IMR-90 (cell line): Measurements from ENCODE around the gene PLEKHG4. TPM values are rescaled to one million over a fixed set of nuclear protein-coding genes. Genes with fewer than 3 reads are reported as not detected.

ENCODE experiments used
- ATAC-seq: fragments of 200-7000 bp; cut with Tn5 transposase; 2 replicates; pipeline ENCODE4 v1.9.1; 2020; ENCODE audit warnings: low read depth, mild to moderate bottlenecking, moderate library complexity
- BruUV-seq: library from RNA; stranded (reverse); fragments of 400-500 nt; replicated peaks from 2 replicates; lab custom pipeline; 2021; lab: Mats Ljungman, UMichigan
- CTCF ChIA-PET: fragments of 300-600 bp; formaldehyde crosslinking; extraction: SDS; loops from one replicate; lab custom pipeline; 2021; ENCODE audit warnings: antibody characterized with exemption; lab: Yijun Ruan, JAX
- POLR2A ChIA-PET: fragments of 300-600 bp; sonication (Branson Sonifier 250); formaldehyde crosslinking; loops from one replicate; lab custom pipeline; 2022; ENCODE audit warnings: antibody characterized with exemption; ENCODE audit not compliant: unreplicated experiment; lab: Charles Lee
- DNase-seq: peaks from one replicate; pipeline ENCODE4 v3.0.0; 2013
- H2AFZ ChIP-seq: replicated peaks from 2 replicates; pipeline ENCODE3; 2013; ENCODE audit warnings: low read length, mild to moderate bottlenecking; ENCODE audit not compliant: poor library complexity
- H2AK5ac ChIP-seq: 2 replicates; pipeline ENCODE4 v1.6.1; 2013; ENCODE audit warnings: low read depth, low read length, inconsistent platforms
- H2AK9ac ChIP-seq: replicated peaks from 2 replicates; pipeline ENCODE3; 2013; ENCODE audit warnings: mild to moderate bottlenecking, low read depth, low read length, moderate library complexity; ENCODE audit not compliant: poor library complexity
- H2BK120ac ChIP-seq: 2 replicates; pipeline ENCODE4 v1.6.1; 2013; ENCODE audit warnings: low read depth, low read length, inconsistent platforms
- H2BK15ac ChIP-seq: 3 replicates; pipeline ENCODE4 v1.6.1; 2013; ENCODE audit warnings: low read depth, low read length, inconsistent platforms
- H2BK20ac ChIP-seq: 2 replicates; pipeline ENCODE4 v1.6.1; 2013; ENCODE audit warnings: low read depth, mild to moderate bottlenecking, inconsistent platforms, low read length, moderate library complexity
- H2BK5ac ChIP-seq: 2 replicates; pipeline ENCODE4 v1.6.1; 2013; ENCODE audit warnings: mild to moderate bottlenecking, low read depth, low read length, inconsistent platforms; ENCODE audit not compliant: poor library complexity, severe bottlenecking
- H3K14ac ChIP-seq: replicated peaks from 2 replicates; pipeline ENCODE4 v1.6.1; 2013; ENCODE audit warnings: low read depth, low read length, inconsistent platforms
- H3K18ac ChIP-seq: 2 replicates; pipeline ENCODE4 v1.6.1; 2013; ENCODE audit warnings: low read depth, low read length, control low read depth
- H3K23ac ChIP-seq: 2 replicates; pipeline ENCODE4 v1.6.1; 2013; ENCODE audit warnings: low read depth, low read length, inconsistent platforms
- H3K27ac ChIP-seq: 2 replicates; pipeline ENCODE4 v1.5.1; 2013; ENCODE audit warnings: mild to moderate bottlenecking, control low read depth, low read length; ENCODE audit not compliant: insufficient read depth
- H3K27me3 ChIP-seq: 2 replicates; pipeline ENCODE4 v1.6.1; 2013; ENCODE audit warnings: low read length; ENCODE audit not compliant: control insufficient read depth, insufficient read depth
- H3K36me3 ChIP-seq: 2 replicates; pipeline ENCODE4 v1.6.1; 2013; ENCODE audit warnings: low read length, mixed read lengths; ENCODE audit not compliant: control insufficient read depth, insufficient read depth
- H3K4ac ChIP-seq: 2 replicates; pipeline ENCODE4 v1.6.1; 2013; ENCODE audit warnings: low read depth, low read length, inconsistent platforms
- H3K4me1 ChIP-seq: 2 replicates; pipeline ENCODE4 v1.6.1; 2013; ENCODE audit warnings: low read length, mixed read lengths; ENCODE audit not compliant: control insufficient read depth, insufficient read depth
- H3K4me2 ChIP-seq: 2 replicates; pipeline ENCODE4 v1.6.1; 2013; ENCODE audit warnings: low read depth, mild to moderate bottlenecking, control low read depth, low read length, moderate library complexity
- H3K4me3 ChIP-seq: 2 replicates; pipeline ENCODE4 v1.5.1; 2013; ENCODE audit warnings: low read depth, mild to moderate bottlenecking, control low read depth, low read length, moderate library complexity; ENCODE audit not compliant: insufficient read depth
- H3K56ac ChIP-seq: 2 replicates; pipeline ENCODE4 v1.6.1; 2013; ENCODE audit warnings: low read length, inconsistent platforms; ENCODE audit not compliant: insufficient read depth; ENCODE audit errors: extremely low read depth
- H3K79me1 ChIP-seq, 2 experiments: 2 replicates each; pipeline ENCODE4 v1.6.1; 2013; ENCODE audit warnings: low read length in 2 of 2, inconsistent platforms in 1 of 2, low read depth in 1 of 2
- H3K9ac ChIP-seq: 2 replicates; pipeline ENCODE4 v1.6.1; 2013; ENCODE audit warnings: low read depth, low read length, control low read depth
- H3K9me1 ChIP-seq: 2 replicates; pipeline ENCODE4 v1.6.1; 2013; ENCODE audit warnings: low read length, inconsistent platforms; ENCODE audit not compliant: insufficient read depth
- H3K9me3 ChIP-seq: 2 replicates; pipeline ENCODE4 v1.6.1; 2013; ENCODE audit warnings: low read length; ENCODE audit not compliant: control insufficient read depth, insufficient read depth
- H4K20me1 ChIP-seq: 2 replicates; pipeline ENCODE4 v1.6.1; 2013; ENCODE audit warnings: low read length, inconsistent platforms; ENCODE audit not compliant: insufficient read depth
- H4K5ac ChIP-seq: 2 replicates; pipeline ENCODE4 v1.6.1; 2013; ENCODE audit warnings: mild to moderate bottlenecking, low read depth, low read length, control low read depth
- H4K8ac ChIP-seq, 2 experiments: 2 replicates each; pipeline ENCODE4 v1.6.1; 2013; ENCODE audit warnings: low read depth in 2 of 2, low read length in 2 of 2, control low read depth in 1 of 2, inconsistent platforms in 1 of 2
- H4K91ac ChIP-seq: 2 replicates; pipeline ENCODE4 v1.6.1; 2013; ENCODE audit warnings: low read depth, low read length, inconsistent platforms; ENCODE audit not compliant: insufficient read depth
- BHLHE40 ChIP-seq: fragments of 150-350 bp; IDR thresholded peaks from 2 replicates; pipeline ENCODE4 v1.6.1; 2016; ENCODE audit warnings: mild to moderate bottlenecking, low read depth, low read length
- CEBPB ChIP-seq: IDR thresholded peaks from 2 replicates; pipeline ENCODE4 v1.6.1; 2012; ENCODE audit warnings: low read depth, low read length, improper control_type of control experiment
- ELK1 ChIP-seq: fragments of 150-350 bp; IDR thresholded peaks from 2 replicates; pipeline ENCODE4 v1.6.1; 2016; ENCODE audit warnings: low read depth, mild to moderate bottlenecking, low read length, moderate library complexity, borderline replicate concordance
- MAFK ChIP-seq: IDR thresholded peaks from 2 replicates; pipeline ENCODE4 v1.6.1; 2012; ENCODE audit warnings: low read depth, low read length, improper control_type of control experiment
- MAZ ChIP-seq: IDR thresholded peaks from 2 replicates; pipeline ENCODE4 v1.6.1; 2012; ENCODE audit warnings: low read depth, mild to moderate bottlenecking, low read length, improper control_type of control experiment, moderate library complexity, borderline replicate concordance
- NFE2L2 ChIP-seq: fragments of 150-350 bp; IDR thresholded peaks from 2 replicates; pipeline ENCODE4 v1.6.1; 2016; ENCODE audit warnings: low read depth, mild to moderate bottlenecking, low read length
- POLR2A ChIP-seq: IDR thresholded peaks from 2 replicates; pipeline ENCODE4 v1.6.1; 2012; ENCODE audit warnings: mild to moderate bottlenecking, low read depth, low read length
- RAD21 ChIP-seq: IDR thresholded peaks from 2 replicates; pipeline ENCODE4 v1.6.1; 2012; ENCODE audit warnings: low read length, improper control_type of control experiment
- RCOR1 ChIP-seq: IDR thresholded peaks from 2 replicates; pipeline ENCODE4 v1.6.1; 2012; ENCODE audit warnings: mild to moderate bottlenecking, low read length, improper control_type of control experiment; ENCODE audit not compliant: insufficient replicate concordance
- RFX5 ChIP-seq: IDR thresholded peaks from 2 replicates; pipeline ENCODE4 v1.8.0; 2012; ENCODE audit warnings: low read depth, mild to moderate bottlenecking, low read length, moderate library complexity
- WGBS, 2 experiments: methylation state at CpG; one replicate each; pipeline versions ENCODE4 v1.1.5 to v1.1.7; 2013; ENCODE audit warnings: missing lambda C conversion rate in 2 of 2; ENCODE audit not compliant: insufficient read length in 1 of 2; ENCODE audit errors: extremely low coverage in 2 of 2; 5-methylcytosine and 5-hydroxymethylcytosine counted together
- dilution Hi-C: fragments of 300-500 bp; cut with HindIII; formaldehyde crosslinking; loops from one replicate; pipeline ENCODE4 v1.14.3; 2018; ENCODE audit warnings: low sequenced_read_pairs; ENCODE audit not compliant: unreplicated experiment
- in situ Hi-C: fragments of 300-500 bp; cut with MboI; formaldehyde crosslinking; loops from 3 replicates; pipeline ENCODE4 v1.14.3; 2019; ENCODE audit warnings: low sequenced_read_pairs, inconsistent platforms, mixed read lengths
- intact Hi-C: fragments of 100-400 bp; cut with micrococcal nuclease; formaldehyde crosslinking; loops from 2 replicates; pipeline ENCODE4 v1.10.0; 2022
- polyA plus RNA-seq, 3 experiments: library from polyadenylated mRNA; depleted of rRNA; stranded (reverse); fragments of >200 nt; gene quantifications; 2 replicates each; pipeline ENCODE4 v1.2.3, GENCODE V29; 2012; ENCODE audit warnings: low replicate concordance in 1 of 3
- total RNA-seq: library from RNA; depleted of rRNA; stranded (reverse); fragments of >200 nt; gene quantifications from 2 replicates; pipeline ENCODE4 v1.2.3, GENCODE V29; 2012
- TF ChIP-seq, protein P1 (sequence below): conservative IDR thresholded peaks from 2 replicates; pipeline ENCODE4 v1.5.1; 2012; ENCODE audit warnings: mild to moderate bottlenecking, low read depth, low read length, improper control_type of control experiment

PLEKHG4 gene
- total and polyA plus RNA-seq, 2 of the 4 experiments (the other 2 are of a cell fraction): 14.0 to 50.7 TPM

DNA sequence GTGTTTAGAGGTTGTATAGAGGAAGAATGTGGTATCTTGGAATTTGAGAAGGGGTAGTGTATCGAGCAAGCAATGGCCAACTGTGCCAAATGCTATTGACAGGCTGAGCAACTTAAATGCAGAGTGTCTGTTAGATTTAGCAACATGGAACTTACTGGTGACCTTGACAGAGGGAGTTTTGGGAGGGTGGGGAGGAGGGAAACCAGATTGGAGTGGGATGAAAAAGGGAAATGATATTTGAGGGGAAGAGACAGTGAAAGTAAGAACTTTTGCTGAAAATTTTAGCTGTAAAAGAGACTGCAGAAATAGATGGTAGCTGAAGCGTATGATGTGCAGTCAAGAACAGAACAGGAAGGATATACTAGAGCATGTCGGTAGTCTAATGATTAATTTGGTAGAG, 48.4 kb downstream of the PLEKHG4 start:
- ATAC-seq (no peak), DNase-seq (no peak)
- no peak overlapping the region for H4K5ac ChIP-seq
- H3K18ac ChIP-seq: no peak overlapping the region
- H2BK120ac ChIP-seq: no peak overlapping the region
- no peak overlapping the region for H3K9ac ChIP-seq
- H2BK15ac ChIP-seq: no peak overlapping the region; the same call in 2 of the 3 replicates
- H3K23ac ChIP-seq: no peak overlapping the region
- no peaks in the 10 kb centered on the region for H3K36me3 ChIP-seq
- BruUV-seq: no TSS peak
- H4K91ac ChIP-seq: no peak overlapping the region
- TF ChIP-seq RCOR1 (no peak), ELK1 (no peak), NFE2L2 (no peak), POLR2A (no peak), CEBPB (no peak), BHLHE40 (no peak), RFX5 (no peak), MAFK (no peak), MAZ (no peak), RAD21 (no peak)
- TF ChIP-seq, protein P1, sequence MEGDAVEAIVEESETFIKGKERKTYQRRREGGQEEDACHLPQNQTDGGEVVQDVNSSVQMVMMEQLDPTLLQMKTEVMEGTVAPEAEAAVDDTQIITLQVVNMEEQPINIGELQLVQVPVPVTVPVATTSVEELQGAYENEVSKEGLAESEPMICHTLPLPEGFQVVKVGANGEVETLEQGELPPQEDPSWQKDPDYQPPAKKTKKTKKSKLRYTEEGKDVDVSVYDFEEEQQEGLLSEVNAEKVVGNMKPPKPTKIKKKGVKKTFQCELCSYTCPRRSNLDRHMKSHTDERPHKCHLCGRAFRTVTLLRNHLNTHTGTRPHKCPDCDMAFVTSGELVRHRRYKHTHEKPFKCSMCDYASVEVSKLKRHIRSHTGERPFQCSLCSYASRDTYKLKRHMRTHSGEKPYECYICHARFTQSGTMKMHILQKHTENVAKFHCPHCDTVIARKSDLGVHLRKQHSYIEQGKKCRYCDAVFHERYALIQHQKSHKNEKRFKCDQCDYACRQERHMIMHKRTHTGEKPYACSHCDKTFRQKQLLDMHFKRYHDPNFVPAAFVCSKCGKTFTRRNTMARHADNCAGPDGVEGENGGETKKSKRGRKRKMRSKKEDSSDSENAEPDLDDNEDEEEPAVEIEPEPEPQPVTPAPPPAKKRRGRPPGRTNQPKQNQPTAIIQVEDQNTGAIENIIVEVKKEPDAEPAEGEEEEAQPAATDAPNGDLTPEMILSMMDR: no peak
- no peaks in the 10 kb centered on the region for H4K20me1 ChIP-seq
- intact Hi-C loops: no loop called here
- H3K4ac ChIP-seq: no peak overlapping the region
- H3K56ac ChIP-seq: no peak overlapping the region
- ChIA-PET CTCF (interaction anchor here (1.0 kb wide), 1 partner anchor 16 kb away, joined by 3 read pairs; no protein-coding TSS in a partner anchor), POLR2A (no interaction called here)
- H3K27ac ChIP-seq: no peak overlapping the region
- no peak overlapping the region for H2AK9ac ChIP-seq
- H3K79me1 ChIP-seq: no peaks in the 10 kb centered on the region
- no peak overlapping the region for H2AFZ ChIP-seq
- no peak overlapping the region for H2BK5ac ChIP-seq
- in situ Hi-C loops: no loop called here
- H4K8ac ChIP-seq: no peak overlapping the region
- H3K4me1 ChIP-seq: no peaks in the 10 kb centered on the region
- no peak overlapping the region for H2AK5ac ChIP-seq
- no peak overlapping the region for H3K14ac ChIP-seq
- H3K9me1 ChIP-seq: no peaks in the 10 kb centered on the region
- no peak overlapping the region for H2BK20ac ChIP-seq
- H3K4me2 ChIP-seq: no peak overlapping the region
- no peaks in the 10 kb centered on the region for H3K9me3 ChIP-seq
- H3K27me3 ChIP-seq: peaks cover 4% of the 10 kb centered on the region; the same call in 1 of the 2 replicates
- 43% methylated on average over 1 of the region's 3 CpGs; no CpG with 5 or more reads in 1 of the 2 experiments for WGBS, 2 experiments
- dilution Hi-C loops: no loop called here
- H3K4me3 ChIP-seq: no peak overlapping the region
